ENCODE results near the gene DOCK4. TPM values are rescaled to one million over a fixed set of nuclear protein-coding genes. Genes with fewer than 3 reads are reported as not detected.

The DOCK4 gene
- total and polyA plus RNA-seq, 2 of the 8 experiments (the other 6 are each of a cell fraction or from before 2014, with no cell fraction given), result 5.1 to 23.6 TPM

DNA sequence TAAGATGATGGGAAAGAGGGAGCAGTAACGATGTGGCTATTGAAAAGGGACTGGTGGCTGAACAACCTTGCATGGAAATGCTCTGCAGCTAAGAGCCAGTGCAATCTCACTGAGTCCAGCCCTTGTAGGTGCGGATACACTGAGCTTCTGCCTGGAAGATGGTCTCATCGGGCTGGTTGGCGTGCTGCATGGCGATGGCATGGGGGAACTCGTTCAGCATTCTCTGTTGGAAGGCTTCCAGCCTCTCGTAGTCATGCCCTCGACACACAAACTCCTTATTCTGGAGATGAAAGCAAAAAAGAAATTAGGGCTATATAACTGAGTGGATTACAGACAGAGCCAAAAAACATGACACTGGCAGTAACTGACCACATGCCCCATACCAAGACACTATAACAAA lies 446.2 kb downstream of the DOCK4 start:
- WGBS, 2 experiments (ENCODE audit: extremely low coverage in 1 of 2, insufficient coverage in 1 of 2, insufficient read length in 1 of 2, insufficient replicate concordance in 2 of 2, low coverage in 1 of 2, low lambda C conversion rate in 2 of 2, missing lambda C conversion rate in 1 of 2), result 86% methylated on average over 8 of the region's 8 CpGs; no CpG with 5 or more reads in 1 of the 2 experiments
- Histone ChIP-seq H4K8ac (ENCODE audit: extremely low read depth, insufficient read depth, low read length) (no peak overlapping the region), H4K5ac (ENCODE audit: insufficient read length, low read depth, low read length) (no peak overlapping the region), H3K4me1 (replicated peaks in 1 of 4; ENCODE audit: control insufficient read depth in 3 of 4, insufficient read depth in 4 of 4, low read length in 3 of 4) (peaks cover 0 to 9% (median 3%) of the 10 kb centered on the region in 4 experiments; a peak in 5 of 7 replicates), H2BK120ac (replicated peaks; ENCODE audit: low read depth, low read length) (no peak overlapping the region), H2AK5ac (ENCODE audit: low read depth, low read length) (no peak overlapping the region), H3K79me1 (ENCODE audit: low read depth, low read length) (no peaks in the 10 kb centered on the region; the same call in 1 of the 2 replicates), H3K27ac (ENCODE audit: low read depth, low read length) (no peak overlapping the region), H2BK5ac (ENCODE audit: low read depth, low read length) (no peak overlapping the region), H3K9me3 (ENCODE audit: insufficient read depth in 2 of 2, low read depth in 1 of 2, low read length in 1 of 2) (no peaks in the 10 kb centered on the region), H3K4me3 (ENCODE audit: extremely low read depth in 1 of 4, insufficient read depth in 2 of 4, low read depth in 3 of 4, low read length in 4 of 4) (no peak overlapping the region), H3K4ac (replicated peaks; ENCODE audit: insufficient read length, low read depth, low read length) (no peak overlapping the region), H2BK15ac (ENCODE audit: low read length) (no peak overlapping the region), H3K18ac (ENCODE audit: extremely low read depth, low read length) (no peak overlapping the region), H3K36me3 (ENCODE audit: control insufficient read depth in 2 of 4, insufficient read depth in 4 of 4, low read length in 3 of 4) (peaks cover 0 to 5% (median 2%) of the 10 kb centered on the region in 4 experiments; a peak in 2 of 8 replicates), H3K9ac (replicated peaks in 1 of 4; ENCODE audit: extremely low read depth in 1 of 4, low read depth in 3 of 4, low read length in 3 of 4) (no peak overlapping the region), H3K56ac (replicated peaks; ENCODE audit: insufficient read length, low read depth, low read length) (no peak overlapping the region), H2BK20ac (ENCODE audit: low read length) (no peak overlapping the region), H3K79me2 (ENCODE audit: control insufficient read depth in 1 of 2, insufficient read depth in 2 of 2, low read length in 2 of 2) (no peaks in the 10 kb centered on the region), H3K4me2 (ENCODE audit: insufficient read depth in 1 of 2, low read depth in 2 of 2, low read length in 2 of 2) (no peak overlapping the region), H2BK12ac (ENCODE audit: low read depth, low read length) (no peak overlapping the region), H3K27me3 (replicated peaks in 1 of 4; ENCODE audit: control insufficient read depth in 3 of 4, extremely low read depth in 1 of 4, insufficient read depth in 3 of 4, low read length in 3 of 4) (peaks cover 0 to 2% (median 0%) of the 10 kb centered on the region in 4 experiments; a peak in 1 of 7 replicates), H4K20me1 (replicated peaks in 1 of 2; ENCODE audit: control insufficient read depth in 1 of 2, insufficient read depth in 2 of 2, low read length in 2 of 2) (no peaks in the 10 kb centered on the region), H2AFZ (ENCODE audit: low read length) (no peak overlapping the region), H3K23me2 (ENCODE audit: low read depth, low read length) (no peaks in the 10 kb centered on the region), H4K91ac (replicated peaks; ENCODE audit: insufficient read length, low read length) (no peak overlapping the region), H3K14ac (ENCODE audit: insufficient read length) (no peak overlapping the region), H3K23ac (ENCODE audit: insufficient read length) (no peak overlapping the region)
- FAIRE-seq, result no peak
- no peak for TF ChIP-seq TAF7 (optimal IDR thresholded peaks at IDR 0.05; ENCODE audit: borderline replicate concordance, low read depth, low read length)
- no peak for TF ChIP-seq SP1 (IDR thresholded peaks at IDR 0.05; ENCODE audit: low read depth, low read length)
- TF ChIP-seq BRCA1 (IDR thresholded peaks at IDR 0.05; ENCODE audit: low read depth, low read length), result no peak
- TF ChIP-seq EZH2 (IDR thresholded peaks at IDR 0.05; ENCODE audit: low read depth, low read length, severe bottlenecking), result no peak
- no peak for TF ChIP-seq RAD21 (IDR thresholded peaks at IDR 0.05 in 1 of 2, conservative IDR thresholded peaks at IDR 0.05 in 1 of 2; ENCODE audit: low read depth in 2 of 2, low read length in 2 of 2)
- POLR2A ChIA-PET (ENCODE audit: partially characterized antibody), result no interaction called here
- CTCF ChIA-PET (ENCODE audit: partially characterized antibody), result interaction anchor here (0.5 to 12.4 kb wide), 9 partner anchors 12 to 1832 kb away, joined by 3 to 274 read pairs (median 4); no protein-coding TSS in a partner anchor
- DNase-seq (ENCODE audit: low read depth in 1 of 2, low spot score in 2 of 2), result no peak

Measured in H1 (cell line).